GM10248 (cell line): ENCODE measurements around the gene HMX3.

Experiments used
- CTCF ChIA-PET: fragments of 300-600 bp; sonication (Branson Sonifier 250); formaldehyde crosslinking; extraction: SDS; loops from one replicate; lab custom pipeline; 2021; ENCODE audit warnings: antibody characterized with exemption; lab: Yijun Ruan, JAX
- POLR2A ChIA-PET: fragments of 350-650 bp; sonication (Branson Sonifier 250); formaldehyde crosslinking; extraction: SDS; loops from one replicate; lab custom pipeline; 2020; ENCODE audit warnings: antibody characterized with exemption; lab: Yijun Ruan, JAX
- DNase-seq: peaks from one replicate; pipeline ENCODE4 v3.0.0; 2012; ENCODE audit errors: extremely low spot score
- CTCF ChIP-seq: IDR thresholded peaks from 2 replicates; pipeline ENCODE4 v1.5.1; 2012; ENCODE audit warnings: mild to moderate bottlenecking, low read depth; ENCODE audit errors: extremely low read depth, missing control alignments, control extremely low read depth

Gene HMX3

GRCh38 chr10:123133541-123134342 lies 2.0 kb upstream of the HMX3 start:
- DNase-seq = no peak
- TF ChIP-seq CTCF = no peak
- CTCF ChIA-PET = interaction anchor here (0.7 to 2.5 kb wide), 36 partner anchors 8 to 478 kb away, joined by 3 to 22 read pairs (median 4); partner anchors contain the start of genes BUB3 and HMX2
- POLR2A ChIA-PET = interaction anchor here (0.6 kb wide), 1 partner anchor 126 kb away, joined by 3 read pairs; no protein-coding TSS in a partner anchor

- ChIA-PET POLR2A (interaction anchor here (0.6 kb wide), 1 partner anchor 127 kb away, joined by 3 read pairs; no protein-coding TSS in a partner anchor), CTCF (interaction anchor here (1.0 to 2.5 kb wide), 17 partner anchors 11 to 440 kb away, joined by 3 to 22 read pairs (median 6); partner anchors contain the start of gene BUB3)
- DNase-seq = peak; percentile 18
- TF ChIP-seq CTCF = no peak
Measured at GRCh38 chr10:123134343-123134914, 1.3 kb upstream of the HMX3 start.

GRCh38 chr10:123134915-123135414 lies 805 bp upstream of the HMX3 start:
- peak; percentile 50 for DNase-seq
- no peak for TF ChIP-seq CTCF
- POLR2A ChIA-PET = interaction anchor here (0.6 kb wide), 1 partner anchor 127 kb away, joined by 3 read pairs; no protein-coding TSS in a partner anchor
- CTCF ChIA-PET = interaction anchor here (1.0 to 2.5 kb wide), 10 partner anchors 10 to 439 kb away, joined by 4 to 22 read pairs (median 11); no protein-coding TSS in a partner anchor

GRCh38 chr10:123136221-123136805 lies 543 bp downstream of the HMX3 start:
- ChIA-PET POLR2A (no interaction called here), CTCF (no interaction called here)
- no peak for TF ChIP-seq CTCF
- peak; percentile 30 for DNase-seq

GRCh38 chr10:123136806-123137642 lies 1.3 kb downstream of the HMX3 start:
- TF ChIP-seq CTCF = no peak
- POLR2A ChIA-PET = no interaction called here
- CTCF ChIA-PET = no interaction called here
- DNase-seq = peak; percentile 56
